IPS-NIHi7 (cell line): ENCODE results near the gene DUSP1.

ENCODE experiments used
- DNase-seq: peaks from one replicate; pipeline ENCODE4 v3.0.0; 2012; ENCODE audit warnings: mixed read lengths; ENCODE audit errors: extremely low spot score

Gene DUSP1

GRCh38 chr5:172743112-172743959, 27.7 kb downstream of the DUSP1 start:
- DNase-seq: no peak

- DNase-seq: no peak
Observed at GRCh38 chr5:172741206-172741582, 29.8 kb downstream of the DUSP1 start.

GRCh38 chr5:172740428-172741205, 30.4 kb downstream of the DUSP1 start:
- DNase-seq: no peak

GRCh38 chr5:172739375-172739774, 31.6 kb downstream of the DUSP1 start:
- DNase-seq: no peak

- DNase-seq: no peak
Observed at GRCh38 chr5:172736508-172737135, 34.4 kb downstream of the DUSP1 start.

- no peak for DNase-seq
Observed at GRCh38 chr5:172735141-172735831, 35.7 kb downstream of the DUSP1 start.

- DNase-seq: no peak
Observed at GRCh38 chr5:172733974-172734346, 37.0 kb downstream of the DUSP1 start.

GRCh38 chr5:172733131-172733973, 37.6 kb downstream of the DUSP1 start:
- DNase-seq: no peak

GRCh38 chr5:172732201-172732865, 38.7 kb downstream of the DUSP1 start:
- no peak for DNase-seq

GRCh38 chr5:172731680-172732074, 39.3 kb downstream of the DUSP1 start:
- DNase-seq: no peak

- DNase-seq: peak; percentile 52
Observed at GRCh38 chr5:172730981-172731679, 39.9 kb downstream of the DUSP1 start.

- no peak for DNase-seq
Observed at GRCh38 chr5:172730222-172730621, 40.8 kb downstream of the DUSP1 start.

GRCh38 chr5:172729588-172729987, 41.4 kb downstream of the DUSP1 start:
- no peak for DNase-seq

GRCh38 chr5:172728481-172729241, 42.3 kb downstream of the DUSP1 start:
- no peak for DNase-seq

GRCh38 chr5:172727551-172727950, 43.4 kb downstream of the DUSP1 start:
- DNase-seq: no peak

- DNase-seq: no peak
Observed at GRCh38 chr5:172726966-172727365, 44.0 kb downstream of the DUSP1 start.

GRCh38 chr5:172725785-172726184, 45.2 kb downstream of the DUSP1 start:
- DNase-seq: no peak

GRCh38 chr5:172725273-172725672, 45.7 kb downstream of the DUSP1 start:
- DNase-seq: no peak
